Uterus (tissue), 2 donors: ENCODE data around the gene FDX1.

Experiments
- POLR2A ChIP-seq, 2 donors: fragments of 450-650 bp; IDR thresholded peaks; one replicate each; pipeline ENCODE4 v1.6.1; 2016; ENCODE audit warnings: antibody characterized with exemption in 2 of 2, mild to moderate bottlenecking in 1 of 2, moderate library complexity in 1 of 2
- TF ChIP-seq, protein P1 (sequence below), 4 experiments: fragments of 200-600 bp in 2 of 4; fragments of 450-650 bp in 2 of 4; sonication (generic) in 2 of 4; IDR thresholded peaks; one replicate each; pipeline ENCODE4 v1.5.1; 2016 to 2019; ENCODE audit warnings: antibody characterized with exemption in 4 of 4, mild to moderate bottlenecking in 2 of 4, moderate library complexity in 1 of 4

GRCh38 chr11:110475671-110476070 is 45.9 kb downstream of the FDX1 start:
- no peak for TF ChIP-seq POLR2A (IDR thresholded peaks at IDR 0.05)
- TF ChIP-seq, protein P1, sequence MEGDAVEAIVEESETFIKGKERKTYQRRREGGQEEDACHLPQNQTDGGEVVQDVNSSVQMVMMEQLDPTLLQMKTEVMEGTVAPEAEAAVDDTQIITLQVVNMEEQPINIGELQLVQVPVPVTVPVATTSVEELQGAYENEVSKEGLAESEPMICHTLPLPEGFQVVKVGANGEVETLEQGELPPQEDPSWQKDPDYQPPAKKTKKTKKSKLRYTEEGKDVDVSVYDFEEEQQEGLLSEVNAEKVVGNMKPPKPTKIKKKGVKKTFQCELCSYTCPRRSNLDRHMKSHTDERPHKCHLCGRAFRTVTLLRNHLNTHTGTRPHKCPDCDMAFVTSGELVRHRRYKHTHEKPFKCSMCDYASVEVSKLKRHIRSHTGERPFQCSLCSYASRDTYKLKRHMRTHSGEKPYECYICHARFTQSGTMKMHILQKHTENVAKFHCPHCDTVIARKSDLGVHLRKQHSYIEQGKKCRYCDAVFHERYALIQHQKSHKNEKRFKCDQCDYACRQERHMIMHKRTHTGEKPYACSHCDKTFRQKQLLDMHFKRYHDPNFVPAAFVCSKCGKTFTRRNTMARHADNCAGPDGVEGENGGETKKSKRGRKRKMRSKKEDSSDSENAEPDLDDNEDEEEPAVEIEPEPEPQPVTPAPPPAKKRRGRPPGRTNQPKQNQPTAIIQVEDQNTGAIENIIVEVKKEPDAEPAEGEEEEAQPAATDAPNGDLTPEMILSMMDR (IDR thresholded peaks at IDR 0.05): no peak
